Measurements from ENCODE around the gene FAIM2.

FAIM2 gene

GRCh38 chr12:49939307-49939706 lies 35.6 kb upstream of the FAIM2 start:
- no peak for DNase-seq

DNA sequence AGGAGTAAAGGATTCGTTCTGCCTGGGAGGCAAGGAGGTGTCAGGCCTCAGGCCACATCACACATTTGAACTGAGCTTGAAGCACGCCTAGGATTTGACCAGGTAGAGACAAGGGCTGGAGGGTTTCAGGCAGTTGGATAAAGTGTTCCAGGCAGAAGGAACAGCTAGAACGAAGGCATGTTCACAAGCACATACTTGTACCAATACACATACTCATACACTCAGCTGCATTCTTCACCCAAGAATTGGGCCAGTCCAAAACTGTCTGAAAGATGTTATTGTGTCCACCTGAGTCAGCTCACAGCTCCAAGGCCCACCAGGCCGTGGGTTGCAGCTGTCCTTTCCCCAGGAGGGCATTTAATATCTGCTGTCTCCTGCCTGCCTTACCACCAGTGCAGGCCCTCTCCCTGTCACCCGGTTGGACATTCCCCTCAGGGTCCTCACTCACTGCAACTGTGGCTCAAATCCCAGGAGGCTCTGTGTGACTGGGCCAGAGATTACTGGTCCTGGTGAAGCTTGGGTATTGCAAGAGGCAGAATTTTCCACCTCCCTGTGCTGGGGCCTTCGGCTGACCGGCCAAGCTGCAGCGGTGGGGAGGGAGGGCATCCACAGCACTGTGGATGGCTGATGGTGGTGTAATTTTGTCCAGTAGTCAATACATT lies 34.1 kb upstream of the FAIM2 start:
- no peak for DNase-seq

GRCh38 chr12:49936925-49937324 lies 33.2 kb upstream of the FAIM2 start:
- DNase-seq: no peak

- DNase-seq: no peak
Observed at GRCh38 chr12:49934505-49934904, 30.8 kb upstream of the FAIM2 start.

GRCh38 chr12:49933796-49934195 lies 30.1 kb upstream of the FAIM2 start:
- no peak for DNase-seq

GRCh38 chr12:49932533-49933130 lies 28.9 kb upstream of the FAIM2 start:
- no peak for DNase-seq

- no peak for DNase-seq
Observed at GRCh38 chr12:49932023-49932422, 28.3 kb upstream of the FAIM2 start.

- no peak for DNase-seq
Observed at GRCh38 chr12:49930515-49931288, 27.0 kb upstream of the FAIM2 start.

- DNase-seq: no peak
Observed at GRCh38 chr12:49929581-49929980, 25.9 kb upstream of the FAIM2 start.

- DNase-seq: no peak
Observed at GRCh38 chr12:49928471-49928870, 24.8 kb upstream of the FAIM2 start.

- no peak for DNase-seq
Observed at GRCh38 chr12:49925433-49926204, 21.9 kb upstream of the FAIM2 start.

- DNase-seq: no peak
Observed at GRCh38 chr12:49924628-49925246, 21.0 kb upstream of the FAIM2 start.

GRCh38 chr12:49923880-49924556 lies 20.3 kb upstream of the FAIM2 start:
- no peak for DNase-seq

GRCh38 chr12:49923035-49923644 lies 19.4 kb upstream of the FAIM2 start:
- DNase-seq: no peak

- no peak for DNase-seq
Observed at GRCh38 chr12:49922349-49923034, 18.8 kb upstream of the FAIM2 start.

DNA sequence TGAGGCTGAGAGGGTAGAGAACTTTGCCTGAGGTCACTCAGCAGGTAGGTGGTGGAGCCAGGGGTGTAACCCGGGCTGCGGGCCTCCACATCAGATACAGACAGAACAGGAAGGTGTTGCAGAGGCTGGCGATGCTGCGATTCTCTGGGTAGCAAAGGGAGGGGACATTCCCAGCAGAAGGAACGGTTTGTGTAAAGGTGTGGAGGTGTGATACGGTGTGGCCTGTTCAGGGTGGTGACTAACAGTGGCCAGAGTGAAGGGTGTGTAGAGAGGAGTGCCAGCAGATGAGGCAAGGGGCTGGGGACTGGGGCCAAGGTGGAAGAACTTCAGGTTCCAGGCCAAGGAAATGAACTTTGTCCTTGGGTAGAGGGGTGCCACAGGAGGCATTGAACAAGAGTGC lies 18.2 kb upstream of the FAIM2 start:
- DNase-seq: no peak

GRCh38 chr12:49921299-49921698 lies 17.6 kb upstream of the FAIM2 start:
- DNase-seq: no peak

DNA sequence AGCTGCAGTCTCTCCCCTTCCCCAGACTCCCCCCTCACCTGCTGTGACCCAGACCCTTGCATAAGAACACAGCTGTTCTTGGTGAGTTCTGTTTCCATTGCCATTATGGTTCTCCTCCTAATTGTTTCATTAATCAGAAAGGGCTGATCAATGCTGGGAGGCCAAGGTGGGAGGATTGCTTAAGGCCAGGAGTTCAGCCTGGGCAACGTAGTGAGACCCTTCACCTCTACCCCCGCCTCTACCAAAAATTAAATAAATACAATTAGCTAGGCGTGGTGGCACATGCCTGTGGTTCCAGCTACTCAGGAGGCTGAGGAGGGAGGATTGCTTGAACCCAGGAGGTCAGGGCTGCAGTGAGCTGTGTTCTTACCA lies 17.2 kb upstream of the FAIM2 start:
- no peak for DNase-seq

DNA sequence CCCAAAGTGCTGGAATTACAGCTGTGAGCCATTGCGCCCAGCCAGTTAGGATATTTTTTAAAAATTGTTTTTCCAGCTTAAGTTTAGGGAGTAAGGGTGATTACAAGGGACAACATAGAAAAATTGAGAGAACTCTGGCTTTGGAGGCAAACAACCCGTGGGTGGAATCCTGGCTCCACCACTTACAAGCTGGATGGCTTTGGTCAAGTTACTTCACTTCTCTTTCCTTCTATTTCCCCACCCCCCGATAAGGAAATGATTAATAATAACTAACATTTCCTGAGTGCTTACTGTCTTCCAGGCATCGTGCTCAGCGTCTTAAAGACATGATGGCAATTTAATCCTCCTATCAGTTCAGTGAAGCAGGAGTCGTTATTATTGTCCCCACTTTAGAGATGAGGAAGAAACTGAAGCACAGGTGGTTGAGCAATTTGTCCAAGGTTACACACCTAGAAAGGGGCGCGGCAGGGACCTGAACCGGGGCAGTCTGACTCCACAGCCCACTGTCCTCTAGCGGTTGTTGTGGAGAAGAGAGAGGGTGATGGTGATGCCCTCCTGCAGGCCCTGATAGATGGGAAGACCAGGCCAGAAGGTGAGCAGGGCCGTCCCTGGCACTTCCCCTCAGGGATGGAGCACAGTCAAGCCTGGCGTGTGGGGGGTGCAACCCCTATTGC lies 16.7 kb upstream of the FAIM2 start:
- no peak for DNase-seq

- no peak for DNase-seq
Observed at GRCh38 chr12:49917788-49918173, 14.1 kb upstream of the FAIM2 start.
